SW 1271 (cell line): ENCODE measurements around the gene GCK.
"Not testable (repeated sequence)": the region's sequence is repeated elsewhere in the genome, so short reads cannot be mapped to it uniquely, and the experiment has no call there.

Experiments used
- DNase-seq, 2 experiments: peaks; one replicate each; lab custom pipeline; 2025; lab: John Stamatoyannopoulos, UW

The GCK gene

DNA sequence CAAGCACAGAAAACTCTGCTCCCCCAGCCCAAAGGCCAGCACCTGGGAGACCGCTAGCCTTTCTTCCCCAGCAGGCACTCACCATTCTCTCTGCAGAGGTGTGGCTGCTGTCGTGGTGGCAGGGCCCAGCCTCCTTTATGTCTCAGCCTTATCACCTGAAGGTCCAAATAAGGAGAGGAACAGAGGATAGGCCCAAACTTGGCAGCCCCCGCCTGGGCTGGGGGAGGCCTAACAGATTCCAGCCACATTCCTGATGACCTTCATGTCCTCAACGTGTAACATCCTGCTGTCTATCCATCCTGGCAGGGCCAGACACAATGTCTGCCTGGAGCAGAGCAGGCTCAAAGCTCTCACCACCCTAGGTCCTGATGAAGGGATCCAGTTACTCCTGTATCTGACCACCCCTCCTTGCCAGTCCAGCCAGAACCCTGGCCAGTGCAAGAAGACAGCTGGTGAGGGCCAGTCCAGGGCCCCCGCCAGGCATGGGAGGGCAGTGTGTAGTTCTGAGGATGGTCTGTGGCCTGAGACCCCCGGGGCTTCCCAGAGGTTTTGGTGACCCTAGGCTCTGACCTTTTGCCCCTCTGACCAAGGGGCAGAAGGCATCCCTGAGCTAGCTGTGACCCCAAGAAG lies 47.9 kb downstream of the GCK start, which contains the start of gene MYL7:
Gene MYL7 (minus strand): TSS at position 112 of the 630 bp plus-strand sequence. CDS start 27 bp downstream, at position 85.
- no peak for DNase-seq

DNA sequence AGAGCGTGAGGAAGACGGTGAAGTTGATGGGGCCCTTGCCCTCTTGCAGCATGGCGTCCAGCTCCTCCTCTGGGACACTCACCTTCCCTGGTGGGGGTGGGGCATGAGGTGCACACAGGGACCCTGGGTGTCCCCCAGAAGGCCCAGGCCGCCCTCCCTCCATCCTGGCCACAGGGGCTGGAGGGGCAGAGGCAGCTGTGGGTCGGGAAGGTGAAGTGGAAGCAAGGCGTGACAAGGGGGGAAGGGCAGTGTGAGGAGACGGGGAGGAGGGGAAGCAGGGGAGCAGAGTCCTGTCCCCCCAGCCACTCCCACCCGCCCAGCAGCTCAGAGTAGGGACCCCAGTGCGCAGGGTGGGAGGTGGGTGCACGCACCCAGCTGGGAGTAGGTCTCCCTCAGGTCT lies 48.9 kb downstream of the GCK start:
- no peak for DNase-seq

DNA sequence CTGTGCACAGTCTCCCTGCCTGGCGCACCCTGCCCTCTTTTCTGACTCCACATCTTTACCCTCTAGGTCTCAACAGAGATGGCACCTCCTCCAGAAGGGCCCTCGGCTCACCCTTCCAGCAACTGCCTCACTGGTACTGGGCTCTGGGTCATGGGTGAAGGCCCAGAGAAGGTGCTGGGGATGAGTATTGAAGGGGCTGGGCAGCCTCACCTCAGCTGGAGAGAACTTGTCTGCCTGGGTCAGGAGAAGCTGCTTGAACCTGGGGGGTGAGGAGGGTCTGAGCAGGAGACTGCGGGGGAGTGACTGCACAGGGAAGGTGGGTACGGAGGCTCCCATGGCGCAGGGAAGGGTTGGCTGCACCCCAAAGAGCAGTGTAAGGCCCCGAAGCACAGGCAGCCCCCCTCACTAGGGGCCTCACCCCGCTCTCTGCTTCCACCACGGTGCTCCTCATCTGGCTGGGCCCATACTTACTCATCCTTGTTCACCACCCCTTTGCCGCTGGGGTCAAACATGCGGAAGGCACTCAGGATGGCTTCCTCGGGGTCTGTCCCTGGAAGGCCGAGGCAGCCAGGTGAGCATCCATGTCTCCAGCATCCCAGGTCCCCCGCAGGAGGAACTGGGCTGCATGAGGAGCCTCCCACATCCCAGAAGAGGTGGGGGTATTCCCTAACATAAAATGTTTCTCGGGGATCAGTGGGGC lies 49.8 kb downstream of the GCK start:
- DNase-seq = no peak

DNA sequence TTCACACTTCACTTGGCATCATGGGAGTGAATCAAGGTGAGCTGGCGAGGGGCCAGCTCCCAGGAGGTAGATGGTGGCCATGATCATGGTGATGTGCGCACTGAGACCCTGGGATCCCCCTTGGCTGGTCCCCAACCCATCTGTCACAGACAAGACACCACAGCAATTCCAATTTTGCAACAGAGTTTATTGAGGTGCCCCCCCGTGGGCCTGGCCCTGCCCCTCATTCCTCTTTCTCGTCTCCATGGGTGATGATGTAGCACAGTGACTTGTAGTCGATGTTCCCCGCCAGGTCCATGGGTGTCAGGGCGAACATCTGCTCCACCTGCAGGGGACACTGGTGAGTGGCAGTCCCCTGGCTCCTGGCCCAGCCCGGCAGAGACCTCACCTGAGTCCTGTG lies 50.5 kb downstream of the GCK start:
- no peak for DNase-seq

DNA sequence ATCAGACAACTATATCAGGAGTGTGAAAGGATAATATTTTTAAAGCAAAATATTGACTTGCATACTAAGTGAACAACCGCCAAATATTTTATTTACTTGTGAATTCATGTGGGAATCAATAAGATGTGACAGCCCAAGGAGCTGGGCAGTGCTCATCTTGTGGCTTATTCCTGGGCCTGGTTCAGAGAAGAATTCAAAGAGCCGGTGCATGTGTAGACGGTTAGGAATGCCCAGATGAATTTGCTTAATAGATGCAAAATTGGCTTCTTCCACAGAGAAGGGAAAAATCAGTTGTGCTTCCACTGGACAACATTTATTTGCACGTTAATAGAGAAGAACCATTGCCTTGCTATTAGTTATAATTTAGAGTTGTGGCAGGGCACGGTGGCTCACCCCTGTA lies 52.5 kb downstream of the GCK start:
- DNase-seq = no peak

DNA sequence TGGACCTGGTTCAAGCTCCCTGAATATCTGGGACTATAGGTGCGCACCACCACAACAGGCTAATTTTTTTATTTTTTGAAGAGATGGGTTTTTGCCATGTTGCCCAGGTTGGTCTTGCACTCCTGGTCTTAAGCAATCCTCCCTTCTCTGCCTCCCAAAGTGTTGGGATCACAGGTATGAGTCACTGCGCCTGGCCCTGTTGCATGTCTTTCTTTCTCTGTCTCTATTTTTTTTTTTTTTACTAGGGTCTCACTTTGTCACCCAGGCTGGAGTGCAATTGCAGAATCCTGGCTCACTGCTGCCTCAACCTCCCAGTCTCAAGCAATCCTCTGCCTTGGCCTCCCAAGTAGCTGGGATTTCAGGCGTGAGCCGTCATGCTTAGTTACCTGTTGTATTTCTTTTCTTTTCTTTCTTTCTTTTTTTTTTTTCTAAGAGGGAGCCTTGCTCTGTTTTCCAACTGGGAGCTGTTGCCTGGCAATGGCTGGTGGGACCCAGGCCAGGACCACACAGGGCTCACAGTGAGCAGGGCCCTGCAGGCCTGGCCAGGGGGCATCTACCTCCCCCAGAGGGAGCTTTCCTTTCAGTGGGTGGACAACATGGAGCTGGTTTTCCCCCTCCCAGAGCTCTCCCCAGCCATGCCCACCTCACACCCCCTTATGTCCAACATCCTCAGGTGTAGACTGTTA lies 54.2 kb downstream of the GCK start:
- DNase-seq = no peak

DNA sequence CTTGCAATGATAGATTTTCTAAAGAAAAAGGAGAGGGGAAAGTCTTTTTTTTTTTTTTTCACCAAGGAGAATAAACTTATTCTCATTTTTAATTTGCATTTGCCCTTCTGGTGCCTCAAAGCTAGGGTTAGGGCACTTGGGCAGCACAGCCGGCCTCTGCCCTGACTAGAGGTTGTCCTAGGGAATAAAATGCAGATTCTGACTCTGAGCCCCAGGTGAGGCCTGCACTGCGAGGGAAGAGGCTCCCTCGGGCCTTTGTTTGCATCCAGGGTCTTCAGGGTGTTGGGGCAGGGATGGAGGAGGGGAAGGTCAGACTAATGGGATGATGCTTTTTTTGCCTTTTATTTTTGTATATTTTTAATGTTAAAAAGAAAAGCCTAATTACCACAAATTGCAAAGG lies 55.9 kb downstream of the GCK start:
- DNase-seq = no peak

DNA sequence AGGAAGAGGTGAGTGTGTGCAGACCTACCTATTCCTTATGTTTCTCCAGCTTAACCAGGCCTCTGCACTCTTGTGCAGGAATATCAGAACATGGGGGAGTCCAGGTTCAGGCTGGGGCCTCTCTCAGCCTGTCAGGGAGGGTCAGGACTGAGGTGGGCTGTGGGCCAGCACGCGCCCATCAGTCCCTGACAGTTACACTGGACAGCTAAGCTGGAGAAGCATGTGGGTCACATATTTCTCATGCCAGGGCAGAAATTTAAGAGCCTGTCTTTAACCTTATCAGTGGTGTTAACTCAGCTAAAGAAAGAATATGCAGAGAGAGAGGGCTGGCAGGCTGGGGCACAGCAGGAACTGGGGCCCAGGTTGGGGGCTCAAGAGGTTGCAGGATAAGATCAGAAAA lies 57.2 kb downstream of the GCK start:
- no peak for DNase-seq

DNA sequence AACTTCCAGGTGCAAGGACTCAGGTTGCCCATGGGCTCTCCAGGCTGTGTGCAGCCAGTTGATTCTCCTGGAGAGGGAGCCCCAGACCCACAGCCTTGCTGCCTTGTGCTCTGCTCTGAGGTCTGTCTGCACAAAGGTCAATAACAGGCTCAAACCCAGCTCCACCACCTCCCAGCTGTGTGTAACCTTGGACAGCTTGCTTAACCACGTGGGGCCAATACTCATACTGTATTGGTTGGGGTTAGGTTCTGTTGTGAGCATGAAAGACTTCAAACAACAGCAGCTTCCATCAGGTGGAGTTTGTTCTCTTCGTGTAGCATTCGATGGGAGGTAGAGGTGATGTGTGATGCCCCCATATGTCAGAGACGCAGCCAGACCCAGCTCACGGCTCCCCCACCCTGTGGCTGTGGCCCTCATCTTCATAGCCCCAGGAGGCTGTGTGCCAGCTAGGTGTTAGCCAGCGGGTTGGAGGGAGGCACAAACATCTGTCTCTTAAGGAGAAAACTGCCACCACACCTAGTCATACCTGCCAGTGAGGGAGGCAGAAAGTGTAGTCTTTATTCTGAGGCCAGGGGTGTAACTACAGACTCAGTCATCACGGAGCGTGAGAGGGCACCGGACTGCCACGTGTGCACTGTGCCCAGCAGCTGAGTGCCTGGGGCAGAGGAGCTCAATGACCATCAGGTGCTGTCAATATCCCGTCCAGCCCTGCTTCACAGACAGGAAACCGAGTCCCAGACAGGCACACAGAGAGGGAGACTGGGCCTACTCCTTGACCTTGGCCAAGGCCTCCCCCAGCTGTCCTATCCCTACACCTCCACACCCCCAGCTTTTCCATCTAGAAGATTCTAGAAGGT lies 57.8 kb downstream of the GCK start:
- DNase-seq = no peak

DNA sequence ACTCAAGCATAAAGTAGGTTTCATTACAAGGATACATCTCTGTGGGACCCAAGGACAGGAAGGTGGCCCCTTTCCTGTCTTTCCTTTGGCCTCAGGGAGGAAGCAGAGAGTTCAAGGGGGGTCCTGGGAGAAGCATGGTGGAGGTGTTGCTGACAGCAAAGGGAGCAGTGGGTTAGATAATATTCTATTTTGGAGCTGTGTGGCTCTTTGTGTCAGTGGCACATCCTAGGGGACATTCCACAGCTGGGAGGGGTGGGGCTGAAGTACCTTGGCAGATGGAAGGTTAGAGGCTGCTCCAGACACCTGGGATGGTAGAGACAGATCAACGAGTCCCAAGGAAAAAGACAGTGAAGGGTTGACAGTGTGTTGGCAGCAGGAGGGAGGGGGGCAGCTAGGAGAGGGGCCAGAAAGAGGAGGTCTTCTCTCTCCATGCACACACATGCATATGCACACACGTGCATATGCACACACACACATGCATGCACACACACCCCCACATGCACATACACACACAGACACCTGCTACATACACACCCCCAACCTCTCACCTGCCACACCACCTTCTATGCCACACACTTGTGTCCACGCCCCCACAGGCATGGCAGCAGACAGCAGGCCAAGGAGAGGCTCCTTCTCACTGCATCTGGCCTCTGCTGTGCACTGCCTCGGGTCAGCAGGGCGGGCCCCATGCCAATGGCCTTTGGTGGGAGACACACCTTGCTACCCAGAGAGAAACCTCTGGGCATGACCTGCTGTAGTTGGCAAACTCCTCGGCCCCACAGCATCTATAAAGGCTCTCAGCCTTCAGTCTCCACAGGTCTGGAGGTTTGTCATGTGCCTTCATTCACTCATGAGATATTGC lies 60.3 kb downstream of the GCK start:
- DNase-seq = no peak

DNA sequence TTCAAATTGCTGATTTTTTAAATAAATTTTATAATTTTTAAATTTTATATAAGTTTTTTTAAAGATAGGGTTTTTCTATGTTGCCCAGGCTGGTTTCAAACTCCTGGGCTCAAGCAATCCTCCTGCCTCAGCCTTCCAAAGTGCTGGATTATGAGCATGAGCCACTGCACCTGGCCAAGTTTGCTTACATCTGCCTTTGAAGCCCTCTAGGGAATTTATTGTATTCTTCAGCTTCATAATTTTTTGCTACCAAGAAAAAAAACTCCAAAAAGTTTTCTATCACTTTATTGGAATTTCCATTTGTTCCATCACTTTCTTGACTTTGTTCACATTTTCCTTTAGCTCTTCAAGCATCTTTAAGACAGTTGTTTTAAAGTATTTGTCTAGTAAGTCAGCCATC lies 62.1 kb downstream of the GCK start:
- no peak for DNase-seq

DNA sequence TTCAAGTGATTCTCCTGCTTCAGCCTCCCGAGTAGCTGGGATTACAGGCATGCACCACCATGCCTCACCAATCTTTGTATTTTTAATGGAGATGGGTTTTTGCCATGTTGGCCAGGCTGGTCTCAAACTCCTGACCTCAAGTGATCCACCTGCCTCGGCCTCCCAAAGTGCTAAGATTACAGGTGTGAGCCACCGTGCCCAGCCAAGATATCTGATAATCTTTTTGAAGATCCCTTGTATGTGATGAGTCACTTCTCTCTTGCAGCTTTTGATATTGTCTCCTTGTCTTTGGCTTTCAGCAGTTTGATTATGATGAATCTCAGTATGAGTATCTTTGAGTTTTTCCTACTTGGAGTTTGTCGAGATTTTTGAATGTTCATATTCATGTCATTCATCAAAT lies 62.7 kb downstream of the GCK start:
- DNase-seq = not testable (repeated sequence)

DNA sequence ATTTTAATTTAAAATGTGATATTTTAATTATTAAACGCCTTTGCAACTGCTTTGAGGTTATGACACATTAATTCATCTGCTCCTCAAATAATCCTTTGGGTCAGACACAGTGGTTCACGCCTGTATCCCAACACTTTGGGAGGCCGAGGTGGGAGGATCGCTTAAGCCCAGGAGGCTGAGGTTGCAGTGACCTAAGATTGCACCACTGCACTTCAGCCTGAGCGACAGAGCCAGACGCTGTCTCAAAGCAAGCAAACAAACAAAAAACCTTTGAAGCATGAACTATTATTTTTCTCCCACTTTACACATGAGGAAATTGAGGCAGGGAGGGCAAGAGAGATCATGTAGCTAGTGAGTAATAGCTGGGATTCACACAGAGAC lies 64.4 kb downstream of the GCK start:
- no peak for DNase-seq

DNA sequence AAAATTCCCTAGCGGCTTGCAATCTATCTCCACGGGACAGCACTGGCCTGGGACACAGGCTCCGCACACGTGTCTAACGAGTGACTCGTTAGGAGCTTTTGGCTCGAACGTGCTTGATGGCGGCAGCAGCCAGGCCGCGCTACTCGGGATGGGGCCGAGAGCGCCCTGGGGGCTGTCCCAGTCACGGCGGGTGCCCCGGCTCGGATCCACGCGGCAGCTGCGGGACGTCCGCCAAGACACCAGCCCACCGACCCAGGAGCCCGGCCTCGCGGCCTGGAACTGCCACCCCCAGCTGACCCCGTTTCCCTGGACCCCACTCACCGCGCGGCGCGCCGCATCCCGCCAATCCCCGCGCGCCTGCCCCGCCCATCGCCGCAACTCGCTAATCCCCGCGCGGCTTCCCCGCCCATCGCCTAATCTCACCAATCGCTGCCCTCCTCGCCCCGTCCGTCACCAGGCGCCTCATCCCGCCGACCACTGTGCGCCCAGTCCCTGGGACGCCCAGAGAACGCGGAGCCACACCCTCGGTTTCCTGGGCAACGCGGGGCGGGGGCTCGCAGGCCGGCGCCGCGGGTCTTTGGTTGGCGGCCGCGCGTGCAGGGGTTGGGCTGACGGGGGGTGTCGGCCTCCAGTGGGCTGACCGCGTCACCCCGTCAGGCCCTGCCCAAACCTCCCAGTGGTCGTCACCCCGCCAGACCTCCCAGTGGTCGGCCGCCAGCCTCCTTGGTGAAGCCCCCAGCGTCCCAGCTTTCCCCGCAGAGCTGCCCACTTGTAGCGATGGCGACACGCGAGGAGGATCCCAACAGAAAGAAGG lies 65.8 kb downstream of the GCK start, which contains the start of gene POLD2:
Gene POLD2 (minus strand): TSS at position 359 of the 814 bp plus-strand sequence. CDS start 1,495 bp downstream, outside the sequence.
- peak; percentile 91 to 95 for DNase-seq

DNA sequence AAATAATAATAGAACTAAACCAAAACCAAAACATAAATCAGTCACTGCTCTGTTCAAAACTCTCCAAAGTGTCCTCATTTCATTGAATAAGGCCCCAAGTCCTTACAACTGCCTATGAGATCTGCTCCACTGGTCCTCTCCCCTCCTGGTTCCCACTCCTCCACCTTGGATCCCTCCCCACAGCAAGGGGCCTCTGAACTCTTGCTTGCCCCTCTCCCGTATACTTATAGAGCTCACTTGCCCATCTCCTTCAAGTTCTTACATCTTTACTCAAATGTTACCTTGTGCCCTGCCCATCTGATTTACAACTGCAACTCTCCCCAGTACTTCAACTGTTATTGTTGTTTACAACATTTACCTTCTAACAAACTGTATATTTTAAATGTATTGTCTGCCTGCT lies 66.7 kb downstream of the GCK start:
- DNase-seq = no peak

DNA sequence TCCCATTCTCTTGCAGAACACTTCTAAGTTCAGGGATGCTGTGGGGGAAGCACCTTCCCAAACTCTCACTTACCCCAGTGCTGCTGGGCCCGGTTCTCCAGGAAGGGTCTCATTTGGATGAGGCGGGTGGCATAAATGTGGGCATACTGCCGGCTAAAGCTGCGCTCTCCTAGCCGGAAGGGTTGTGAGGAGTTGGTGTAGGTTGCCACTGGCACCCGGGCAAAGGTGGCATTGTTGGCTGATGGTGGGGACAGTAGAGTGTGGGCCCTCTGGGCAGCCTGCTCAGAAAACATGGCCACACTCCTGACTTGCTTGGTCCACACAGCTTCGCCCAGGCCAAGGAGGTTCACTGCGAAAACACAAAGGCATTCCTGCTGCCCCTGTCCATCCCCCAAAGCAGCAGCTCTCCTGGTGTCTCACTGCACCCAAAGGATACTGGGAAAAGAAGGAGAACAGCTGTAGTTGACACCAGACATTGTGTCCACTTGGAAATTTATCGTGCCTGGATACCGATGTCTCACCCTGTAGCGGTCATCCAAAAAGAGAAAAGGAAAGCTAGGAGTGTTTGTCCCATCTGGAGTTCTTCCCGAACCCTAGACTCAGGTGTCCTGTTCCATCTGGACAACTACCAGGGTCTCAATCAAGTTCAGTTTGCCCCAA lies 67.3 kb downstream of the GCK start:
- no peak for DNase-seq

DNA sequence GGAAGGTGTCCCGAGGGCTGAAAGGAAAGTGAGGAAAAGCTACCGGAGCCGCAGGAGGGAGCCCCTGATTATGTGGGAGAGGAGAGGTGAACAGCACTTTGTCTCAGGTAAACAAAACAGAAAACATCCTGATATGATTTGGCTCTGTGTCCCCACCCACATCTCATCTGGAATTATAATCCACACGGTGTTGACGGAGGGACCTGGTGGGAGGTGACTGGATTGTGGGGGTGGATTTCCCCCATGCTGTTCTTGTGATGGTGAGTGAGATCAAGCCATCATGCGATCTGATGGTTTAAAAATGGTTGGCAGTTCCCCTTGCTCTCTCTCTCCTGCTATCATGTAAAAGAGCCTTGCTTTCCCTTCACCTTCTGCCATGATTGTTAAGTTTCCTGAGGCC lies 68.8 kb downstream of the GCK start:
- DNase-seq = no peak

DNA sequence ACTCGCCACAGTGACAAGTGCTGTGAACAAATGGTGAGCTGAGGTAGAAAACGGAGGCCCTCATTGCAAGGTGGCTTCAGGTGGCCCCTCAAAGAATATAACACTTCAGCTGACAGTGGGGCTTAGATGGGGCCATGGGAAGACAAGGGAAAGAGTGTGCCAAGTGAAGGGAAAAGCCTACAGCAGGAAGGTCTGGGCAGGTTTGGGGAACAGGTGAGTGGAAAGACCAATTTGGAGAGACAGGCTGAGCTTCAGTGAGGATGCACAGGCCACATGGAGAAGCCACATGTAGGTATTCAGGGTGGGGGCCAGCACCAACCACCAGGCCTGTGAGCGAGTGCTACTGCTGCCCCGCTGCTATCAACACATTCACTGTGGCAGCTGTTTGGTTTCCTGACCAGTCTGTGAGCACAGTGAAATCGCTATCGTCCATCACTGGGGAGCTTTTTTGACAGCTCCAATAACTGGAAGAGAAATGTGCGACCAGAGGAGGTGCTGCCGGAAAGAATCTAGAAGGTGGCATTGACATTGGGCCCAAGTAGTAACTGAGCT lies 69.3 kb downstream of the GCK start:
- no peak for DNase-seq

DNA sequence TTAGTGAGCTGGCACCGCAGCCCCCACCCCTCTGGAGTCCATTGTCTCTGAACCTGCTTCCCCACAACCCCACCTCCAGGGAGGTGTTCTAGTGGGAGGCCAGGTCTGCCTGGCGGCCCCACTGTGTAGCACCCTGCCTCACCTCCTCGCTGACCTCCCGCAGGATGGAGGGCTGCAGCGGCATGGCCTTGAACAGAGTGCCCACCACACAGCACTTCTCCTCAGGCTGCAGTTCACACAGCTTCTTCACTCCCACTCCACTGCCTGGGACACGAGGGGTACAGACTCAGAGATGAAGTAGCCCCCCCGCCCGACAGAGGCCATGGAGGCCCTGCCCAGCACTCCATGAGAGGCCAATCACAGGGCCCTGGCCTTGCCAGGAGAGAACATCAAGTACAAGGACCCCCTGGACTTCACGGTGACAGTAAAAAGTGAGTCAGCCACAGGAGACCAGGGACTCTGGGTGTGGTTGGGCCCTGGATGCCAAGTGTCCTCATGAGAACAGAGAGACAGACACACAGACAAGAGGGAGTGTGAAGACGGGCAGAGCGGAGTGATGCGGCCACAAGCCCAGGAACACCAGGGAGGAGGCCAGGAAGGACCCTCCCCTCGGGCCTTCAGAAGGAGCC lies 71.3 kb downstream of the GCK start:
- no peak for DNase-seq
